ENCODE measurements around the gene GLRB.
A peak's percentile ranks its signal among the peaks of the same experiment; 100 is the strongest.

Gene GLRB

DNA sequence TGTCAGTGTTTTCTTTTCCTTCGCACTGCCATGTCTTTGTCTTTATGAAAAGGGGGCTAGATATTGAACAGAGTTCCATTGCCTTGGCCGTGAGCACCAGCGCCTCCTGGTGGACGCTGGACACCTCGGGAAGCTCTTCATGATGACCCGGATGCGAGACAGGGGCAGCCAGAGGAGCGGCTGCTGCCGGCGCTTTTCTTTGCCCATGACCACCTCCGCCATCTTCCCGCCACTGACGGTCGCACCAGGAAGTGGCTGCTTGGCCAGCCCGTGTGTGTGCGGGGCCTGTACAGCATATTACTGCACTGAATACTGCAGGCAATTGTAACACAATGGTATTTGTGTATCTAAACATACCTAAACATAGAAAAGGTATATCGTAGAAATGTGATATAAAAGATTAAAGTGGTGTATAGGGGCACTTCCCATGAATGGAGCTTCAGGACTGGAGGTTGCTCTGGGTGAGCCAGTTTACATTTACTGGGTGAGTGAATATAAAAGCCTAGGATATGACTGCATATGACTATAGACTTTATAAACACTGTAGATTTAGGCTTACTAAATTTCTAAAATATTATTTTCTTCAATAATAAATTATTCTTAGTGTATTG, 128.8 kb downstream of the GLRB start:
- H3K9me3 ChIP-seq (ENCODE audit: severe bottlenecking), result no peaks in the 10 kb centered on the region
- DNase-seq, result peak; percentile 33
- H3K36me3 ChIP-seq, result no peaks in the 10 kb centered on the region
- H3K27ac ChIP-seq, result no peak overlapping the region
- TF ChIP-seq, protein P1, sequence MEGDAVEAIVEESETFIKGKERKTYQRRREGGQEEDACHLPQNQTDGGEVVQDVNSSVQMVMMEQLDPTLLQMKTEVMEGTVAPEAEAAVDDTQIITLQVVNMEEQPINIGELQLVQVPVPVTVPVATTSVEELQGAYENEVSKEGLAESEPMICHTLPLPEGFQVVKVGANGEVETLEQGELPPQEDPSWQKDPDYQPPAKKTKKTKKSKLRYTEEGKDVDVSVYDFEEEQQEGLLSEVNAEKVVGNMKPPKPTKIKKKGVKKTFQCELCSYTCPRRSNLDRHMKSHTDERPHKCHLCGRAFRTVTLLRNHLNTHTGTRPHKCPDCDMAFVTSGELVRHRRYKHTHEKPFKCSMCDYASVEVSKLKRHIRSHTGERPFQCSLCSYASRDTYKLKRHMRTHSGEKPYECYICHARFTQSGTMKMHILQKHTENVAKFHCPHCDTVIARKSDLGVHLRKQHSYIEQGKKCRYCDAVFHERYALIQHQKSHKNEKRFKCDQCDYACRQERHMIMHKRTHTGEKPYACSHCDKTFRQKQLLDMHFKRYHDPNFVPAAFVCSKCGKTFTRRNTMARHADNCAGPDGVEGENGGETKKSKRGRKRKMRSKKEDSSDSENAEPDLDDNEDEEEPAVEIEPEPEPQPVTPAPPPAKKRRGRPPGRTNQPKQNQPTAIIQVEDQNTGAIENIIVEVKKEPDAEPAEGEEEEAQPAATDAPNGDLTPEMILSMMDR (IDR thresholded peaks at IDR 0.05; ENCODE audit: low read depth, low read length), result peak; percentile 55
- no peaks in the 10 kb centered on the region for H3K27me3 ChIP-seq (ENCODE audit: insufficient read depth, low read depth, severe bottlenecking)
- H3K4me3 ChIP-seq (ENCODE audit: low read depth, low read length), result no peak overlapping the region

- Histone ChIP-seq H3K9me3 (ENCODE audit: severe bottlenecking) (no peaks in the 10 kb centered on the region), H3K4me3 (ENCODE audit: low read depth, low read length) (no peak overlapping the region), H3K27me3 (ENCODE audit: insufficient read depth, low read depth, severe bottlenecking) (peaks cover 2% of the 10 kb centered on the region), H3K36me3 (peaks cover 2% of the 10 kb centered on the region; the same call in 1 of the 2 replicates), H3K27ac (no peak overlapping the region)
- TF ChIP-seq, protein P1 (IDR thresholded peaks at IDR 0.05; ENCODE audit: low read depth, low read length), result peak; percentile 32; the same call in 1 of the 2 replicates
- no peak for DNase-seq
Measured at GRCh38 chr4:157217708-157218107, 141.8 kb downstream of the GLRB start.

GRCh38 chr4:157219711-157220370, 143.9 kb downstream of the GLRB start:
- TF ChIP-seq, protein P1 (IDR thresholded peaks at IDR 0.05; ENCODE audit: low read depth, low read length), result no peak
- Histone ChIP-seq H3K9me3 (ENCODE audit: severe bottlenecking) (no peaks in the 10 kb centered on the region), H3K4me3 (ENCODE audit: low read depth, low read length) (peak overlapping the region; percentile 86), H3K27me3 (ENCODE audit: insufficient read depth, low read depth, severe bottlenecking) (peaks cover 2% of the 10 kb centered on the region), H3K36me3 (peaks cover 2% of the 10 kb centered on the region; the same call in 1 of the 2 replicates), H3K27ac (no peak overlapping the region)
- DNase-seq, result no peak

DNA sequence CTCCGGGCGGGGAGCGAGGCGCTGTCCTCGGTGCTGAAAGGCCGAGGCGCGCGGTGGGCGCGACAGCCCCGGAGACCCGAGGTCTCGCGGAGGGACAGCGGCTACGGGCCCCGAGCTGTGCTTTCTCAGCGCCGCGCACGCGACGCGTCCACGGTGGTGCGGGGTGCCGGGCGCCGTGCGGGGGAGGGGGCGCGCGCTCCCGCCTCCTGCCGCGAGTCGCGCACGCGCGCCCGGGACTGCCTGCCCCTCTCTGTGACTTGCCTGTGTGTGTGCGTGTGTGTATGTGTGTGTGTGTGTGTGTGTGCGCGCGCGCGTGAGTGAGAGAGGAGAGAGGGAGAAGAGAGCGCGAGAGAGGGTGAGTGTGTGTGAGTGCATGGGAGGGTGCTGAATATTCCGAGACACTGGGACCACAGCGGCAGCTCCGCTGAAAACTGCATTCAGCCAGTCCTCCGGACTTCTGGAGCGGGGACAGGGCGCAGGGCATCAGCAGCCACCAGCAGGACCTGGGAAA, 144.5 kb downstream of the GLRB start, which contains the start of gene GRIA2:
Gene GRIA2, plus strand, starts transcription at position 358 of the 511 bp plus-strand sequence. CDS start 315 bp downstream, outside the sequence.
- TF ChIP-seq, protein P1 (IDR thresholded peaks at IDR 0.05; ENCODE audit: low read depth, low read length), result no peak
- Histone ChIP-seq H3K36me3 (peaks cover 2% of the 10 kb centered on the region; the same call in 1 of the 2 replicates), H3K27me3 (ENCODE audit: insufficient read depth, low read depth, severe bottlenecking) (peaks cover 2% of the 10 kb centered on the region), H3K27ac (no peak within 1 kb of the TSS), H3K9me3 (ENCODE audit: severe bottlenecking) (no peaks in the 10 kb centered on the region), H3K4me3 (ENCODE audit: low read depth, low read length) (peak within 1 kb of the TSS; percentile 86)
- DNase-seq, result peak; percentile 80

GRCh38 chr4:157221426-157221894, 145.5 kb downstream of the GLRB start:
- H3K27ac ChIP-seq, result no peak overlapping the region
- H3K9me3 ChIP-seq (ENCODE audit: severe bottlenecking), result no peaks in the 10 kb centered on the region
- TF ChIP-seq, protein P1 (IDR thresholded peaks at IDR 0.05; ENCODE audit: low read depth, low read length), result no peak
- H3K4me3 ChIP-seq (ENCODE audit: low read depth, low read length), result peak overlapping the region; percentile 86
- H3K36me3 ChIP-seq, result peaks cover 2% of the 10 kb centered on the region; the same call in 1 of the 2 replicates
- peaks cover 2% of the 10 kb centered on the region for H3K27me3 ChIP-seq (ENCODE audit: insufficient read depth, low read depth, severe bottlenecking)
- no peak for DNase-seq
